HEK293 (cell line): ENCODE data around the gene STK32C.

Source experiments
- CTCF ChIA-PET: fragments of 350-600 bp; formaldehyde crosslinking; extraction: SDS; loops from one replicate; lab custom pipeline; 2021; ENCODE audit warnings: antibody characterized with exemption; lab: Yijun Ruan, JAX
- POLR2A ChIA-PET: fragments of 300-600 bp; formaldehyde crosslinking; extraction: SDS; loops from one replicate; lab custom pipeline; 2020; ENCODE audit warnings: antibody characterized with exemption, inconsistent platforms; lab: Yijun Ruan, JAX
- H3K27ac ChIP-seq: fragments of 200-500 bp; sonication (Bioruptor generic); 2 replicates; pipeline ENCODE4 v1.5.1; 2014; ENCODE audit warnings: low read depth, low read length, control low read depth, inconsistent platforms; ENCODE audit errors: extremely low read depth
- H3K36me3 ChIP-seq, 2 experiments: fragments of 200-500 bp in 1 of 2; sonication (Bioruptor generic) in 1 of 2; 1 replicate in 1 of 2; 2 replicates in 1 of 2; pipeline ENCODE4 v1.5.1; 2014 to 2017; ENCODE audit warnings: inconsistent platforms in 2 of 2, low read length in 2 of 2; ENCODE audit not compliant: control insufficient read depth in 2 of 2, insufficient read depth in 1 of 2
- H3K4me1 ChIP-seq: fragments of 200-500 bp; sonication (Bioruptor generic); 2 replicates; pipeline ENCODE4 v1.5.1; 2014; ENCODE audit warnings: mild to moderate bottlenecking, low read length, inconsistent platforms; ENCODE audit not compliant: control insufficient read depth, insufficient read depth
- H3K4me3 ChIP-seq: 2 replicates; pipeline ENCODE4 v1.5.1; 2011; ENCODE audit warnings: low read depth, mild to moderate bottlenecking, control low read depth, low read length, moderate library complexity
- H3K9me3 ChIP-seq: fragments of 200-500 bp; sonication (Bioruptor generic); 2 replicates; pipeline ENCODE4 v1.5.1; 2014; ENCODE audit warnings: low read depth, low read length, inconsistent platforms; ENCODE audit not compliant: control insufficient read depth, insufficient read depth
- BCL11B ChIP-seq: fragments of 450-650 bp; formaldehyde crosslinking; IDR thresholded peaks from 2 replicates; pipeline ENCODE4 v1.5.1; 2016; ENCODE audit warnings: low read depth, missing biosample characterization, missing genetic modification characterization
- FEZF1 ChIP-seq: fragments of 450-650 bp; formaldehyde crosslinking; IDR thresholded peaks from 2 replicates; pipeline ENCODE4 v1.5.1; 2016; ENCODE audit warnings: missing biosample characterization, missing genetic modification characterization
- GLI4 ChIP-seq: fragments of 450-650 bp; formaldehyde crosslinking; IDR thresholded peaks from 2 replicates; pipeline ENCODE4 v1.5.1; 2016; ENCODE audit warnings: missing biosample characterization, missing genetic modification characterization
- IKZF3 ChIP-seq: fragments of 450-650 bp; IDR thresholded peaks from 2 replicates; pipeline ENCODE4 v1.5.0; 2018; ENCODE audit warnings: missing biosample characterization, mild to moderate bottlenecking, missing genetic modification characterization, moderate library complexity
- MEIS1 ChIP-seq: sonication (generic); formaldehyde crosslinking; IDR thresholded peaks from 2 replicates; pipeline ENCODE4 v1.8.1; 2022; ENCODE audit warnings: missing genetic modification reagents, mild to moderate bottlenecking, borderline replicate concordance
- RBAK ChIP-seq: fragments of 450-650 bp; formaldehyde crosslinking; IDR thresholded peaks from 2 replicates; pipeline ENCODE4 v1.5.1; 2016; ENCODE audit warnings: missing biosample characterization, missing genetic modification characterization
- SP3 ChIP-seq: fragments of 450-650 bp; formaldehyde crosslinking; IDR thresholded peaks from 2 replicates; pipeline ENCODE4 v1.5.1; 2016; ENCODE audit warnings: missing biosample characterization, missing genetic modification characterization
- ZFP41 ChIP-seq: fragments of 450-650 bp; formaldehyde crosslinking; IDR thresholded peaks from 2 replicates; pipeline ENCODE4 v1.5.1; 2016; ENCODE audit warnings: missing biosample characterization, missing genetic modification characterization, borderline replicate concordance
- ZNF133 ChIP-seq: fragments of 450-650 bp; formaldehyde crosslinking; IDR thresholded peaks from 2 replicates; pipeline ENCODE4 v1.5.1; 2016; ENCODE audit warnings: missing biosample characterization, missing genetic modification characterization
- ZNF138 ChIP-seq: fragments of 450-650 bp; formaldehyde crosslinking; IDR thresholded peaks from 2 replicates; pipeline ENCODE4 v1.5.1; 2016; ENCODE audit warnings: missing biosample characterization, missing genetic modification characterization, borderline replicate concordance
- ZNF202 ChIP-seq: fragments of 450-650 bp; formaldehyde crosslinking; IDR thresholded peaks from 2 replicates; pipeline ENCODE4 v1.5.1; 2016; ENCODE audit warnings: missing biosample characterization, missing genetic modification characterization, borderline replicate concordance
- ZNF214 ChIP-seq: fragments of 450-650 bp; formaldehyde crosslinking; IDR thresholded peaks from 2 replicates; pipeline ENCODE4 v1.5.1; 2017; ENCODE audit warnings: missing biosample characterization, mild to moderate bottlenecking, missing genetic modification characterization, borderline replicate concordance
- ZNF274 ChIP-seq, 2 experiments: fragments of 200-500 bp in 1 of 2; fragments of 450-650 bp in 1 of 2; sonication (Bioruptor generic) in 1 of 2; formaldehyde crosslinking in 1 of 2; IDR thresholded peaks; 2 replicates each; pipeline versions ENCODE4 v1.5.1 to v1.6.1; 2014 to 2016; ENCODE audit warnings: borderline replicate concordance in 1 of 2, inconsistent platforms in 1 of 2, low read length in 1 of 2, missing biosample characterization in 1 of 2, missing genetic modification characterization in 1 of 2
- ZNF302 ChIP-seq: fragments of 450-650 bp; formaldehyde crosslinking; IDR thresholded peaks from 2 replicates; pipeline ENCODE4 v1.5.1; 2016; ENCODE audit warnings: missing biosample characterization, missing genetic modification characterization, low read depth
- ZNF324 ChIP-seq: fragments of 450-650 bp; formaldehyde crosslinking; IDR thresholded peaks from 2 replicates; pipeline ENCODE4 v1.5.1; 2016; ENCODE audit warnings: missing biosample characterization, missing genetic modification characterization
- ZNF341 ChIP-seq: fragments of 450-650 bp; formaldehyde crosslinking; IDR thresholded peaks from 2 replicates; pipeline ENCODE4; 2016; ENCODE audit warnings: low read depth, missing biosample characterization, missing genetic modification characterization
- ZNF394 ChIP-seq: fragments of 450-650 bp; formaldehyde crosslinking; IDR thresholded peaks from 2 replicates; pipeline ENCODE4 v1.5.1; 2016; ENCODE audit warnings: missing biosample characterization, missing genetic modification characterization, mild to moderate bottlenecking, moderate library complexity, borderline replicate concordance
- ZNF404 ChIP-seq: fragments of 450-650 bp; formaldehyde crosslinking; IDR thresholded peaks from 2 replicates; pipeline ENCODE4 v1.5.1; 2017; ENCODE audit warnings: missing biosample characterization, missing genetic modification characterization
- ZNF416 ChIP-seq: fragments of 450-650 bp; formaldehyde crosslinking; IDR thresholded peaks from 2 replicates; pipeline ENCODE4 v1.5.1; 2016; ENCODE audit warnings: missing biosample characterization, missing genetic modification characterization
- ZNF510 ChIP-seq: fragments of 450-650 bp; formaldehyde crosslinking; IDR thresholded peaks from 2 replicates; pipeline ENCODE4 v1.5.1; 2018; ENCODE audit warnings: mild to moderate bottlenecking, missing genetic modification characterization, missing biosample characterization; ENCODE audit not compliant: insufficient replicate concordance
- ZNF585B ChIP-seq: fragments of 450-650 bp; formaldehyde crosslinking; IDR thresholded peaks from 2 replicates; pipeline ENCODE4 v1.5.1; 2016; ENCODE audit warnings: missing biosample characterization, missing genetic modification characterization
- ZNF596 ChIP-seq: fragments of 450-650 bp; IDR thresholded peaks from 2 replicates; pipeline ENCODE4 v1.5.0; 2018; ENCODE audit warnings: missing biosample characterization, mild to moderate bottlenecking, missing genetic modification characterization, moderate library complexity
- ZNF600 ChIP-seq: fragments of 450-650 bp; formaldehyde crosslinking; IDR thresholded peaks from 2 replicates; pipeline ENCODE4 v1.5.1; 2016; ENCODE audit warnings: missing biosample characterization, missing genetic modification characterization
- ZNF621 ChIP-seq: fragments of 450-650 bp; formaldehyde crosslinking; IDR thresholded peaks from 2 replicates; pipeline ENCODE4 v1.5.1; 2017; ENCODE audit warnings: missing biosample characterization, missing genetic modification characterization
- ZNF626 ChIP-seq: fragments of 450-650 bp; sonication (Bioruptor Pico); formaldehyde crosslinking; IDR thresholded peaks from 2 replicates; pipeline ENCODE4 v1.5.1; 2018; ENCODE audit warnings: missing biosample characterization, missing genetic modification characterization, inconsistent platforms
- ZNF654 ChIP-seq: fragments of 450-650 bp; formaldehyde crosslinking; IDR thresholded peaks from 2 replicates; pipeline ENCODE4 v1.5.1; 2016; ENCODE audit warnings: low read depth, missing biosample characterization, missing genetic modification characterization
- ZNF843 ChIP-seq: fragments of 450-650 bp; formaldehyde crosslinking; IDR thresholded peaks from 2 replicates; pipeline ENCODE4 v1.5.1; 2016; ENCODE audit warnings: missing biosample characterization, missing genetic modification characterization
- ZSCAN23 ChIP-seq: fragments of 450-650 bp; formaldehyde crosslinking; IDR thresholded peaks from 2 replicates; pipeline ENCODE4 v1.5.1; 2016; ENCODE audit warnings: missing biosample characterization, missing genetic modification characterization
- TF ChIP-seq, protein P1 (sequence below): sonication (generic); formaldehyde crosslinking; IDR thresholded peaks from 2 replicates; pipeline ENCODE4 v1.8.1; 2022; ENCODE audit warnings: mild to moderate bottlenecking, moderate library complexity, missing genetic modification reagents
- TF ChIP-seq, protein P2 (sequence below): fragments of 450-650 bp; formaldehyde crosslinking; IDR thresholded peaks from 2 replicates; pipeline ENCODE4 v1.5.1; 2017; ENCODE audit warnings: missing biosample characterization, missing genetic modification characterization
- TF ChIP-seq, protein P3 (sequence below): fragments of 450-650 bp; formaldehyde crosslinking; conservative IDR thresholded peaks from 2 replicates; pipeline ENCODE4 v1.5.1; 2016; ENCODE audit warnings: low read depth, missing biosample characterization, missing genetic modification characterization

Gene STK32C

GRCh38 chr10:132335189-132336063 is 27.7 kb upstream of the STK32C start:
- H3K4me1 ChIP-seq, result peaks cover 14% of the 10 kb centered on the region
- peak overlapping the region; percentile 48; the same call in 1 of the 2 replicates for H3K27ac ChIP-seq
- H3K4me3 ChIP-seq, result no peak overlapping the region
- ChIA-PET CTCF (interaction anchor here (0.6 to 1.0 kb wide), 2 partner anchors 9 to 35 kb away, joined by 3 read pairs; no protein-coding TSS in a partner anchor), POLR2A (no interaction called here)
- no peaks in the 10 kb centered on the region for H3K9me3 ChIP-seq
- H3K36me3 ChIP-seq, result no peaks in the 10 kb centered on the region; a peak in 1 of 3 replicates
- TF ChIP-seq ZNF585B (tag by site-specific recombination) (no peak), ZNF404 (tag by site-specific recombination) (no peak), ZNF341 (peak; percentile 57; the same call in 1 of the 2 replicates), ZNF600 (tag by site-specific recombination) (peak; percentile 14; the same call in 1 of the 2 replicates), ZNF654 (tag by site-specific recombination) (no peak), ZNF621 (no peak), ZNF510 (tag by site-specific recombination) (no peak), ZNF626 (no peak), ZFP41 (tag by site-specific recombination) (no peak), ZNF214 (no peak), ZSCAN23 (no peak), ZNF302 (tag by site-specific recombination) (no peak), RBAK (tag by site-specific recombination) (no peak), ZNF394 (tag by site-specific recombination) (no peak; the same call in 1 of the 2 replicates), ZNF324 (tag by site-specific recombination) (no peak), FEZF1 (tag by site-specific recombination) (peak; percentile 73), ZNF416 (tag by site-specific recombination) (no peak), ZNF596 (tag by site-specific recombination) (0 out of 2 replicates have a peak, but pooled peaks have one; percentile 3), ZNF138 (tag by site-specific recombination) (no peak), ZNF133 (tag by site-specific recombination) (no peak), ZNF202 (tag by site-specific recombination) (no peak), GLI4 (tag by site-specific recombination) (no peak), ZNF274 (IDR thresholded peaks at IDR 0.05; ENCODE audit: low read length) (no peak), ZNF274 (tag by site-specific recombination; IDR thresholded peaks at IDR 0.05; ENCODE audit: borderline replicate concordance) (no peak), BCL11B (tag by site-specific recombination) (0 out of 2 replicates have a peak, but pooled peaks have one; percentile 67), MEIS1 (CRISPR knock-in tag) (no peak), IKZF3 (tag by site-specific recombination) (no peak), SP3 (tag by site-specific recombination) (peak; percentile 89), ZNF843 (tag by site-specific recombination) (peak; percentile 80; the same call in 1 of the 2 replicates)
- TF ChIP-seq, protein P1, sequence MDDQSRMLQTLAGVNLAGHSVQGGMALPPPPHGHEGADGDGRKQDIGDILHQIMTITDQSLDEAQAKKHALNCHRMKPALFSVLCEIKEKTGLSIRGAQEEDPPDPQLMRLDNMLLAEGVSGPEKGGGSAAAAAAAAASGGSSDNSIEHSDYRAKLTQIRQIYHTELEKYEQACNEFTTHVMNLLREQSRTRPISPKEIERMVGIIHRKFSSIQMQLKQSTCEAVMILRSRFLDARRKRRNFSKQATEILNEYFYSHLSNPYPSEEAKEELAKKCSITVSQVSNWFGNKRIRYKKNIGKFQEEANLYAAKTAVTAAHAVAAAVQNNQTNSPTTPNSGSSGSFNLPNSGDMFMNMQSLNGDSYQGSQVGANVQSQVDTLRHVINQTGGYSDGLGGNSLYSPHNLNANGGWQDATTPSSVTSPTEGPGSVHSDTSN, result no peak
- TF ChIP-seq, protein P2, sequence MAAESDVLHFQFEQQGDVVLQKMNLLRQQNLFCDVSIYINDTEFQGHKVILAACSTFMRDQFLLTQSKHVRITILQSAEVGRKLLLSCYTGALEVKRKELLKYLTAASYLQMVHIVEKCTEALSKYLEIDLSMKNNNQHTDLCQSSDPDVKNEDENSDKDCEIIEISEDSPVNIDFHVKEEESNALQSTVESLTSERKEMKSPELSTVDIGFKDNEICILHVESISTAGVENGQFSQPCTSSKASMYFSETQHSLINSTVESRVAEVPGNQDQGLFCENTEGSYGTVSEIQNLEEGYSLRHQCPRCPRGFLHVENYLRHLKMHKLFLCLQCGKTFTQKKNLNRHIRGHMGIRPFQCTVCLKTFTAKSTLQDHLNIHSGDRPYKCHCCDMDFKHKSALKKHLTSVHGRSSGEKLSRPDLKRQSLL (tag by site-specific recombination), result no peak
- TF ChIP-seq, protein P3, sequence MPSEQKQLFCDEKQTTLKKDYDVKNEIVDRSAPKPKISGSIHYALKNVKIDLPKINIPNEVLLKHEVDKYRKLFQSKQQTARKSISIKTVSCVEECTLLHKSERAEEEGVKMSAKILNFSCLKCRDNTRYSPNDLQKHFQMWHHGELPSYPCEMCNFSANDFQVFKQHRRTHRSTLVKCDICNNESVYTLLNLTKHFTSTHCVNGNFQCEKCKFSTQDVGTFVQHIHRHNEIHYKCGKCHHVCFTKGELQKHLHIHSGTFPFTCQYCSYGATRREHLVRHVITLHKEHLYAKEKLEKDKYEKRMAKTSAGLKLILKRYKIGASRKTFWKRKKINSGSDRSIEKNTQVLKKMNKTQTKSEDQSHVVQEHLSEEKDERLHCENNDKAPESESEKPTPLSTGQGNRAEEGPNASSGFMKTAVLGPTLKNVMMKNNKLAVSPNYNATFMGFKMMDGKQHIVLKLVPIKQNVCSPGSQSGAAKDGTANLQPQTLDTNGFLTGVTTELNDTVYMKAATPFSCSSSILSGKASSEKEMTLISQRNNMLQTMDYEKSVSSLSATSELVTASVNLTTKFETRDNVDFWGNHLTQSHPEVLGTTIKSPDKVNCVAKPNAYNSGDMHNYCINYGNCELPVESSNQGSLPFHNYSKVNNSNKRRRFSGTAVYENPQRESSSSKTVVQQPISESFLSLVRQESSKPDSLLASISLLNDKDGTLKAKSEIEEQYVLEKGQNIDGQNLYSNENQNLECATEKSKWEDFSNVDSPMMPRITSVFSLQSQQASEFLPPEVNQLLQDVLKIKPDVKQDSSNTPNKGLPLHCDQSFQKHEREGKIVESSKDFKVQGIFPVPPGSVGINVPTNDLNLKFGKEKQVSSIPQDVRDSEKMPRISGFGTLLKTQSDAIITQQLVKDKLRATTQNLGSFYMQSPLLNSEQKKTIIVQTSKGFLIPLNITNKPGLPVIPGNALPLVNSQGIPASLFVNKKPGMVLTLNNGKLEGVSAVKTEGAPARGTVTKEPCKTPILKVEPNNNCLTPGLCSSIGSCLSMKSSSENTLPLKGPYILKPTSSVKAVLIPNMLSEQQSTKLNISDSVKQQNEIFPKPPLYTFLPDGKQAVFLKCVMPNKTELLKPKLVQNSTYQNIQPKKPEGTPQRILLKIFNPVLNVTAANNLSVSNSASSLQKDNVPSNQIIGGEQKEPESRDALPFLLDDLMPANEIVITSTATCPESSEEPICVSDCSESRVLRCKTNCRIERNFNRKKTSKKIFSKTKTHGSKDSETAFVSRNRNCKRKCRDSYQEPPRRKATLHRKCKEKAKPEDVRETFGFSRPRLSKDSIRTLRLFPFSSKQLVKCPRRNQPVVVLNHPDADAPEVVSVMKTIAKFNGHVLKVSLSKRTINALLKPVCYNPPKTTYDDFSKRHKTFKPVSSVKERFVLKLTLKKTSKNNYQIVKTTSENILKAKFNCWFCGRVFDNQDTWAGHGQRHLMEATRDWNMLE (tag by site-specific recombination), result peak; percentile 17; the same call in 1 of the 2 replicates
